Kidney epithelial cell (primary cell): Measurements from ENCODE around the gene NELFA. TPM values are rescaled to one million over a fixed set of nuclear protein-coding genes. Genes with fewer than 3 reads are reported as not detected.

Source experiments
- DNase-seq: peaks from one replicate; pipeline ENCODE4 v3.0.0-alpha.2; 2010; ENCODE audit warnings: low read depth
- H3K27me3 ChIP-seq: 2 replicates; pipeline ENCODE4 v1.6.0; 2011; ENCODE audit warnings: low read length; ENCODE audit not compliant: control insufficient read depth, insufficient read depth
- H3K36me3 ChIP-seq: 2 replicates; pipeline ENCODE4 v1.5.1; 2011; ENCODE audit warnings: low read length; ENCODE audit not compliant: control insufficient read depth, insufficient read depth
- H3K4me3 ChIP-seq: 2 replicates; pipeline ENCODE4 v1.5.1; 2011; ENCODE audit warnings: low read depth, mild to moderate bottlenecking, control low read depth, low read length
- total RNA-seq: library from RNA; depleted of rRNA; stranded (reverse); fragments of >200 nt; gene quantifications from 2 replicates; pipeline ENCODE4 v1.2.3, GENCODE V29; 2015
- TF ChIP-seq, protein P1 (sequence below): IDR thresholded peaks from 2 replicates; pipeline ENCODE4 v1.5.1; 2011; ENCODE audit warnings: mild to moderate bottlenecking, moderate library complexity, low read length, control low read depth, inconsistent platforms; ENCODE audit not compliant: insufficient read depth, poor library complexity, severe bottlenecking

Gene NELFA
- total RNA-seq, 1 donor from 2014 or later: 31.9 TPM

GRCh38 chr4:1981251-1982058, 27.3 kb downstream of the NELFA start:
- H3K36me3 ChIP-seq: peaks cover 4% of the 10 kb centered on the region
- H3K27me3 ChIP-seq: no peaks in the 10 kb centered on the region
- DNase-seq: no peak
- no peak overlapping the region for H3K4me3 ChIP-seq
- TF ChIP-seq, protein P1, sequence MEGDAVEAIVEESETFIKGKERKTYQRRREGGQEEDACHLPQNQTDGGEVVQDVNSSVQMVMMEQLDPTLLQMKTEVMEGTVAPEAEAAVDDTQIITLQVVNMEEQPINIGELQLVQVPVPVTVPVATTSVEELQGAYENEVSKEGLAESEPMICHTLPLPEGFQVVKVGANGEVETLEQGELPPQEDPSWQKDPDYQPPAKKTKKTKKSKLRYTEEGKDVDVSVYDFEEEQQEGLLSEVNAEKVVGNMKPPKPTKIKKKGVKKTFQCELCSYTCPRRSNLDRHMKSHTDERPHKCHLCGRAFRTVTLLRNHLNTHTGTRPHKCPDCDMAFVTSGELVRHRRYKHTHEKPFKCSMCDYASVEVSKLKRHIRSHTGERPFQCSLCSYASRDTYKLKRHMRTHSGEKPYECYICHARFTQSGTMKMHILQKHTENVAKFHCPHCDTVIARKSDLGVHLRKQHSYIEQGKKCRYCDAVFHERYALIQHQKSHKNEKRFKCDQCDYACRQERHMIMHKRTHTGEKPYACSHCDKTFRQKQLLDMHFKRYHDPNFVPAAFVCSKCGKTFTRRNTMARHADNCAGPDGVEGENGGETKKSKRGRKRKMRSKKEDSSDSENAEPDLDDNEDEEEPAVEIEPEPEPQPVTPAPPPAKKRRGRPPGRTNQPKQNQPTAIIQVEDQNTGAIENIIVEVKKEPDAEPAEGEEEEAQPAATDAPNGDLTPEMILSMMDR: no peak

DNA sequence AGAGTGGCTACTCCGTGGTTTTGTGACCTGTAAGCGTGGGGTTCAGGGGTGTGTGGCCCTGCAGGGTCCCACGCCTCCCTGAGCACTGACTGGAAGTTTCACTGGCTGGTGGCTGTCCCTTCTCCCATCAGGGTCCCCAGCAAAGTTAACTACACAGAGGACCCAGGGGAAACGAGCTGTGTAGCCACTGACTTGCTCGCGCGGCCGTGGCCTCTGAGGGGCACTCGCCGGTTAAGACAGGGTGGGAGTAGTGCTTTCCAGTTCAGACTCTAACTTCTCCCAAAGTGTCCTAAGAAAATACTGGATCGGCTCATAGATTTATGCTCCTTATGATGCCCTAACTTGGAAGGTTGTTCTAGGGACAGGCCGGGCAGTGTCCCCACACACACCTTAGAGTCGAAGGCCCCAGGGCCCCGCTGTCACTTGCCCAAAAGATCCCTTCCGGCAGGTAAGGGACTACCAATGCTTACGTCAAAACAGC, 28.2 kb downstream of the NELFA start:
- H3K27me3 ChIP-seq: no peaks in the 10 kb centered on the region
- H3K36me3 ChIP-seq: peaks cover 4% of the 10 kb centered on the region
- TF ChIP-seq, protein P1: no peak
- H3K4me3 ChIP-seq: no peak overlapping the region
- no peak for DNase-seq

DNA sequence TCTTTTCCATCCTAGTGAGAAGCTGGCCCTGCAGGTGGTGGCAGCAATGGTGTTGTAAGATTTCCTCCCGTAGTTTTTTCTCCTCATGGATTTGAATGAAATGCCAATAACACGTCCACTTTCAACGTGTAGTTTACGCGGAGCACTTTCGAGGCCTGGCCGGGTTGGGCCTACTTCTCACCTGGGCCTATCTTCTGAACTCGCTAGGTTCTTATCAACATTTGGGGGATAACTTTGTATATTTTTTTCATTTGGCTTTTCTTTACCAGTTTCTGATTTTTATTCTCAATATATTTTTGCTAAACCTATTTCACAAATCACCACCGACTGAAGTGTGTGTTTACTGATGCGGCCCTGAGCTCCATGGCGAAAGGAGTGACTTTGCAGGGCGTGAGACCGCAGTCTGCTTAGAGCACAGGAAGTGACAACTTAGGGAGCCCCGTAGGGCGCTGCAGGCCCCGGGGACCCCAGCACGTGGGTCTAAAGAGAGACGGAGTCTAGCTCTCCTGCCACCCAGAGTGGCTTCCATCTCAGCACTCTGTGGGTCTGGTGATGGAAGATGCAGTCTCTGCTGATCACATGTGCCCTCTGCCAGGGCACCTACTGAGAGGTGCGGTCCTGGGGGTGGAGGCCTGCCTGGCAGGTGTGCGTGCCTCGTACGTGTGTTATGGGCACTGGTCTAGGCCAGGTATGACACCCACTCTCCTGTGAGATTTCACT, 29.1 kb downstream of the NELFA start:
- H3K36me3 ChIP-seq: peaks cover 4% of the 10 kb centered on the region
- DNase-seq: no peak

GRCh38 chr4:1978741-1979476, 29.9 kb downstream of the NELFA start:
- DNase-seq: no peak
- TF ChIP-seq, protein P1: no peak
- Histone ChIP-seq H3K4me3 (no peak overlapping the region), H3K36me3 (peaks cover 4% of the 10 kb centered on the region), H3K27me3 (no peaks in the 10 kb centered on the region)

More for the DNA sequence above, 29.1 kb downstream of the NELFA start:
- TF ChIP-seq, protein P1: no peak
- Histone ChIP-seq H3K27me3 (no peaks in the 10 kb centered on the region), H3K4me3 (no peak overlapping the region)

- Histone ChIP-seq H3K4me3 (no peak overlapping the region), H3K36me3 (peaks cover 4% of the 10 kb centered on the region), H3K27me3 (no peaks in the 10 kb centered on the region)
- no peak for DNase-seq
- TF ChIP-seq, protein P1: no peak
Measured at GRCh38 chr4:1978226-1978625, 30.5 kb downstream of the NELFA start.
